ENCODE measurements around the gene GRIN3A. TPM values are rescaled to one million over a fixed set of nuclear protein-coding genes. Genes with fewer than 3 reads are reported as not detected.

The GRIN3A gene
- total RNA-seq, 1 experiment from 2014 or later, result not detected

GRCh38 chr9:101634741-101635409 is 103.6 kb downstream of the GRIN3A start:
- no peak for DNase-seq (ENCODE audit: low read depth)

GRCh38 chr9:101632611-101633010 is 105.8 kb downstream of the GRIN3A start:
- DNase-seq (ENCODE audit: low read depth), result no peak

- DNase-seq (ENCODE audit: low read depth), result no peak
Observed at GRCh38 chr9:101631892-101632291, 106.6 kb downstream of the GRIN3A start.

- DNase-seq (ENCODE audit: low read depth), result no peak
Observed at GRCh38 chr9:101629636-101630035, 108.8 kb downstream of the GRIN3A start.

- DNase-seq (ENCODE audit: low read depth), result no peak
Observed at GRCh38 chr9:101628173-101628572, 110.3 kb downstream of the GRIN3A start.

GRCh38 chr9:101626295-101626694 is 112.2 kb downstream of the GRIN3A start:
- no peak for DNase-seq (ENCODE audit: low read depth)

- peak; percentile 27 for DNase-seq (ENCODE audit: low read depth)
Observed at GRCh38 chr9:101625876-101626275, 112.6 kb downstream of the GRIN3A start.

GRCh38 chr9:101620452-101620851 is 118.0 kb downstream of the GRIN3A start:
- DNase-seq (ENCODE audit: low read depth), result no peak

- DNase-seq (ENCODE audit: low read depth), result no peak
Observed at GRCh38 chr9:101618698-101619097, 119.7 kb downstream of the GRIN3A start.

GRCh38 chr9:101605547-101605946 is 132.9 kb downstream of the GRIN3A start:
- DNase-seq (ENCODE audit: low read depth), result no peak

GRCh38 chr9:101604296-101604695 is 134.2 kb downstream of the GRIN3A start:
- DNase-seq (ENCODE audit: low read depth), result no peak

GRCh38 chr9:101601904-101602765 is 136.3 kb downstream of the GRIN3A start:
- DNase-seq (ENCODE audit: low read depth), result peak; percentile 57

- DNase-seq (ENCODE audit: low read depth), result no peak
Observed at GRCh38 chr9:101594796-101595195, 143.7 kb downstream of the GRIN3A start, which contains the start of gene PPP3R2. TSS of gene PPP3R2 (minus strand) at chr9:101594969. CDS start at chr9:101594921, 48 bp downstream.

GRCh38 chr9:101593345-101593744 is 145.1 kb downstream of the GRIN3A start:
- no peak for DNase-seq (ENCODE audit: low read depth)

GRCh38 chr9:101592788-101593187 is 145.7 kb downstream of the GRIN3A start:
- DNase-seq (ENCODE audit: low read depth), result no peak

- no peak for DNase-seq (ENCODE audit: low read depth)
Observed at GRCh38 chr9:101591787-101592446, 146.5 kb downstream of the GRIN3A start.

- no peak for DNase-seq (ENCODE audit: low read depth)
Observed at GRCh38 chr9:101590901-101591300, 147.5 kb downstream of the GRIN3A start.

- peak; percentile 10 for DNase-seq (ENCODE audit: low read depth)
Observed at GRCh38 chr9:101590074-101590473, 148.4 kb downstream of the GRIN3A start.

- DNase-seq (ENCODE audit: low read depth), result no peak
Observed at GRCh38 chr9:101587332-101588043, 151.0 kb downstream of the GRIN3A start.

GRCh38 chr9:101586651-101587050 is 151.8 kb downstream of the GRIN3A start:
- DNase-seq (ENCODE audit: low read depth), result no peak

- DNase-seq (ENCODE audit: low read depth), result no peak
Observed at GRCh38 chr9:101585740-101586139, 152.7 kb downstream of the GRIN3A start.

GRCh38 chr9:101582553-101582952 is 155.9 kb downstream of the GRIN3A start:
- peak; percentile 54 for DNase-seq (ENCODE audit: low read depth)

Data from LHCN-M2 (cell line).